ENCODE data around the gene COL5A2. TPM values are rescaled to one million over a fixed set of nuclear protein-coding genes. Genes with fewer than 3 reads are reported as not detected.

Gene COL5A2
- total RNA-seq, 1 experiment from 2014 or later: 175 TPM

- no peak for DNase-seq (ENCODE audit: low read depth)
Observed at GRCh38 chr2:189049709-189050164, 129.8 kb downstream of the COL5A2 start.

- no peak for DNase-seq (ENCODE audit: low read depth)
Observed at GRCh38 chr2:189048189-189048588, 131.4 kb downstream of the COL5A2 start.

- DNase-seq (ENCODE audit: low read depth): no peak
Observed at GRCh38 chr2:189047171-189047888, 132.2 kb downstream of the COL5A2 start.

DNA sequence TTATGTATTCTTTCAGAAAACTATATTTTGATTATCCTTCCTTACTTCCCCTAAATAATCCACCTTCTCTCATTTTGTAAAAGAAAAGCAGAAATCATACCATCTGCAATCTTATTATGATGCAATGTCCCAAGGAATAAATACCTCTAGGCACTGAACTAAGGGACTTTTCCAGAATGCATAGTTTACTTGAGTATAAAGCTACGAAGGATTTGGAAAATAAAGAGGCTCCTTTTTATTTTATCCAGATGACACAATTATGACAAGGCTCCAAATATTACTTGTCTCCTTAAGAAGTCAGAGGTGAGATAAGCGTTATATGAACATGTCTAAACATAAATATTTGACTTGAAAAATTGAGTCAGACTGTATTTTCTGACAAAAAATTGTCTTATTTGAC lies 133.2 kb downstream of the COL5A2 start:
- DNase-seq (ENCODE audit: low read depth): no peak

- no peak for DNase-seq (ENCODE audit: low read depth)
Observed at GRCh38 chr2:189045836-189046235, 133.7 kb downstream of the COL5A2 start.

GRCh38 chr2:189037518-189037917 lies 142.0 kb downstream of the COL5A2 start:
- DNase-seq (ENCODE audit: low read depth): peak; percentile 42

DNA sequence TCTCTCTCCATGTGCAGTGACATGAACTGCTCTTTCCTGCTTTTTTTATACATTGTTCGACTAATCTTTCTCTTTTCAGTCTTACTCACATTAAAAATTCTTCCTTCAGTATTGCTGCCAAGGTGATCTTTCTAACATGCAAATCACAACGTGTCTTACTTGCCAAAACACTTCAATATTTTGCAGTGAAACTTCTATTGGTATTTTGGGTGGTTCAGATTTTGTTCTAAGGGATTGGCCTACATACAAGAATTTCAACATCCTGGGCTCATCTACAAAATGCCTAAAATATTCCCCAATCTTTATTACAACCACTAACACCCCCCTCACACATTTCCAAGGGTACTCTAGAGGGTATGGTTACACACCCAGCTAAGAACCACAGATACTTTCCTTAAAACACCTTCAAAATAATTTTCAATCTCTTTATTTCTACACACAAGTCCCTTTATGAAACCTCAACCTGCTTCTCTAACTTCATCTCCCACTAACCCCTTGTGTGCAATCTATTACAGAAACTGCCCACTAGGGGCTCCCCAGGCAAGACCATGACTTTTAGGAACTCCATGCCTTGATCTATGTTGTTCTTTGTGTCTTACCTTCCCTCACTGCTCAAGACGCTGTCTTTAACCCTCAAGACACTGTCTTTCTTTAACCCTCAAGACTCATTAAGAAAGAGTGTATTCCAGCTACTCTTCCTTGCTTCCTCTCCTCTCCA lies 154.5 kb downstream of the COL5A2 start:
- peak; percentile 24 for DNase-seq (ENCODE audit: low read depth)

- peak; percentile 72 for DNase-seq (ENCODE audit: low read depth)
Observed at GRCh38 chr2:189022492-189022891, 157.1 kb downstream of the COL5A2 start.

GRCh38 chr2:189022053-189022481 lies 157.5 kb downstream of the COL5A2 start:
- peak; percentile 87 for DNase-seq (ENCODE audit: low read depth)

- DNase-seq (ENCODE audit: low read depth): no peak
Observed at GRCh38 chr2:189020179-189020578, 159.4 kb downstream of the COL5A2 start.

GRCh38 chr2:189018631-189019030 lies 160.9 kb downstream of the COL5A2 start:
- DNase-seq (ENCODE audit: low read depth): no peak

DNA sequence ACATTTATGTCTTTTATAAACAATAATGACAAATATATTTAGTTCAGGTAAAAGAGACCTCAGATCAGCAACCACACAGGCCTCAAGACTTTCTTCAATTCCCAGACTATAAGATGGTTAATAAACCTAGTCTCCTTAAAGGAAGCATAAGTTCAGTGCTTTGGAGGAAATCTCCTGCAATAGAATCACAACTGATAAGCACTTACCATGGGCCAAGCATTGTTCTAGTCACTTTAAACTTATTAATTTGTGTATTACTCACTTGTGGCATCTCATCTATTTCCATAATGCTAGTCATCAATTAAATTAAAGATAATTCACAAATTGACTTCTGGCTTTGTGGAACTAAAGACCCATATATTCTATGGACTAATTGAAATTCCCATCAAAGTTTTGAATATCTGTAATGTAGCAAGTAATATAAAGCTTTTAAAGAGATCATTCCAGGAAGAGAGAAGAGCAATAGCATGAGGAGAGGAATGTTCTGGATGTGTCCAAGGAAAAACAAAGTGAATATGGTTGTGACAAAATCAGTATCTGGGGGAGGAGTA lies 163.2 kb downstream of the COL5A2 start:
- no peak for DNase-seq (ENCODE audit: low read depth)

DNA sequence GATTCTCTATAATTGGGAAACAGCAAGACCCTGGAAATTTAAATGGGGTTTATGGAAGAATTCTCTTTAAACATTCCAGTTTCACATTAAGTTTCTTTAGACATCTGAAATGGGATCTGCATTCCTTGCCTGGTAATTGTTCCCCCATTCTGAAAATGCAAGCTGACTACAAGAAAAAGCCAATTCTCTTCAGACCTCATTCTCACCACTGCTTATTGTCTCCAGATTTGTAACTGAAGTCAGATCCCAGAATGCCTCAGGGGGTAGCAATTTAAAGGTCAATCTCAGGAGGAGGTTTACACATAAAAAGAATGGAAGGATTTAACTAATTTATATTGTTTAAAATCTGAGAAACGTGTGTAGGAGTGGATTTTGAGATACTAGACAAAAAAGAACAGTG lies 164.2 kb downstream of the COL5A2 start:
- peak; percentile 25 for DNase-seq (ENCODE audit: low read depth)

DNA sequence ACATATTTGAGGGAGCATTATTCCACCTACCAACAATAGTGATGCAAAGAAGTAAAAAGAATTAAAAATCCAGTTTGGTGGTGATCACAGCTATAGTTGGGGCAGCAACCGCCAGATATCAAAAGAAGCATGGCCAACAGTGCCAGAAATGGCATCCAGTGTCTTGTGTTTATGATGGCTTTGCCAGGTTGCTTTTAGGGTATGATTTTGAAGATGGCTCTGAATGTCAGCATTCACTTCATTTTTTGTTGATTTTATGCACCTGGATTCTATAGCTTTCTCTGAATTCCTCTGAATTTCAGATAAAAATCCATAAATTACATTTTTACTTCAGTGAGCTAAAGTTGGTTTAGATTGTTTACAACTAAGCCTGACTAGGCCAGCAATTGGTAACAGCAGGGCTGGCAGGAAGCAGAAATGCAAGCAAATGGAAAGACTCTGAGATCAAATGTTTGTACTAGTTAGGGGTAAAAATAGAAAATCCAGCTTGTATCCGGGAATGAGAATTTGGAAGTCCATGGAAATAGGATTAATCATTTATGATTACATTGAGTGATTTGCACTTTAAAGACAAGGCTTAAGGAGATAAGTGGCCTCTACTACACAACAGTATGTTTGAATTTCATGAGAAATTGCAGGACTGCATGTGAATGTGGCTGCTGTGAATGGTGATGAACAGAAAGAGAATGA lies 165.0 kb downstream of the COL5A2 start:
- DNase-seq (ENCODE audit: low read depth): no peak

GRCh38 chr2:189013671-189014448 lies 165.7 kb downstream of the COL5A2 start:
- no peak for DNase-seq (ENCODE audit: low read depth)

DNA sequence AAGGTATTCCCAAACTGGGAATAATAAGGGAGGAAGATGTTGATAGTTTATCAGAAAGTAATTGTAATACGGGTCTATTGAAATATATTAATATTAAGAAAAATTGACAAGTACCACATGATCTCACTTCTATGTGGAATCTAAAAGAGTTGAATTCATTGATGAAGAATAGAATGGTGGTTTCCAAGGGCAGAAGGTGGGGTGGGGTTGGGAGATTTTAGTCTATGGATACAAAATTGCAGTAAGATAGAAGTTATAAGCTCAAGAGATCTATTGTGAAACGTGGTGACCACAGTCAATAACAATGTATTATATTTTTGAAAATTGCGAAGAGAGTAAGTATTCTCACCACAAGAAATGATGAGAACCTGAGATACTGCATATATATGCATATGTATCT lies 166.5 kb downstream of the COL5A2 start:
- DNase-seq (ENCODE audit: low read depth): no peak

DNA sequence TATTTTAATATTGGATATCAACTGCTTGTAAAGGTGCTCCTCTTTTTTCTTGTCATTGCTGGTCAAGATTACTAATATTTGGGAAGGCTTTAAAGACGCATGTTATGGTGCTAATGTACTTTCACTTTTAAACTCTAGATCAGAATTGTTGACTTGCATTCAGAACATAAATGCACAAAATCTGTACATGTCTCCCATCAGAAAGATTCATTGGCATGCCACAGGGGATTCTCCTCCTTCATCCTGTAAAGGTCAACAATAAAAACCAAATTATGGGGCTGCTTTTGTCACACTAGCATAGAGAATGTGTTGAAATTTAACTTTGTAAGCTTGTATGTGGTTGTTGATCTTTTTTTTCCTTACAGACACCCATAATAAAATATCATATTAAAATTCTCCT lies 167.2 kb downstream of the COL5A2 start:
- no peak for DNase-seq (ENCODE audit: low read depth)

DNA sequence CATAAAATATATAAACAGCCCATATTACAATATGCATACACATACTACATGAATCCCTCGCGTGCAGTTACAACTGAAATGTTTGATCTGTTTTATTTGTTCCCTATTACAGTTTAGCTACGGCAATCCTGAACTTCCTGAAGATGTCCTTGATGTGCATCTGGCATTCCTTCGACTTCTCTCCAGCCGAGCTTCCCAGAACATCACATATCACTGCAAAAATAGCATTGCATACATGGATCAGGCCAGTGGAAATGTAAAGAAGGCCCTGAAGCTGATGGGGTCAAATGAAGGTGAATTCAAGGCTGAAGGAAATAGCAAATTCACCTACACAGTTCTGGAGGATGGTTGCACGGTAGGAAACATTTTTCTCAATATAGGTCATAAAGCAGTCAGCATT lies 169.0 kb downstream of the COL5A2 start:
- no peak for DNase-seq (ENCODE audit: low read depth)

DNA sequence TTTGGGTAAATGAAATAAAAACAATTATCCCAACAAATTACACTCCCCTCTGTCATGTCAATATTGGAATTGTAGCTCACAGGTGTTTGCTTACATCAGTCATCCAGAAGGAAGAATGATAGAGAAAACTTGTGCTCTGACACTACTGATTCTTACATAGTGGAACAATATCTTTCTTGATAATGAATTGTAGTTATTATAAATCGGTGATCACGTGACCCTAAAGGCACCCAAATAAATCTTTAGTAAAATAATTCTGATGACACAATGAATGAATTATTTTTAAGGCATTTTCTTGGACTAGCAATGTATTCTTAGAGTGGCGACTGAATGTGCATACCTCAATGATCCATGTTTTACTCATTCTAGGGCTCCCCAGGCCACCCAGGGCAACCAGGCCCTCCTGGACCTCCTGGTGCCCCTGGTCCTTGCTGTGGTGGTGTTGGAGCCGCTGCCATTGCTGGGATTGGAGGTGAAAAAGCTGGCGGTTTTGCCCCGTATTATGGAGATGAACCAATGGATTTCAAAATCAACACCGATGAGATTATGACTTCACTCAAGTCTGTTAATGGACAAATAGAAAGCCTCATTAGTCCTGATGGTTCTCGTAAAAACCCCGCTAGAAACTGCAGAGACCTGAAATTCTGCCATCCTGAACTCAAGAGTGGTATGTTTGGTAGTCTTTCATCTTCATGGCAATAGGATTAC lies 170.9 kb downstream of the COL5A2 start:
- no peak for DNase-seq (ENCODE audit: low read depth)

DNA sequence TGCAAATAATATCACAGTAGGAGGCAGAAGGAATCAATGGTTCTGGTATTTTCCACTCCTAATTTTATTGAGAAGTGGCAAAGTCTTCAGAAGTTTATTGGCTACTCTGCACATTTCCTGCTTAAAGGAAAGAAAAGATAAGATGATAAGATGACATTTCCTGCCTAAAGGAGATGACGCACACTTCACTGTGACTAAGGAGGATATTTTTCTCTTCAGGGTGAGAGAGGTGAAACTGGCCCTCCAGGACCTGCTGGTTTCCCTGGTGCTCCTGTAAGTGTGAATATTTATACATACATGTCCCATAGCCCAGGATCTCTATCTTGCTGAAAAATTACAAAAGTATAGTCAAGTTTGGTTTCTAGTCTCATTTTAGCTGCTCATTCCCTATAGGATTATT lies 177.5 kb downstream of the COL5A2 start:
- DNase-seq (ENCODE audit: low read depth): peak; percentile 90

DNA sequence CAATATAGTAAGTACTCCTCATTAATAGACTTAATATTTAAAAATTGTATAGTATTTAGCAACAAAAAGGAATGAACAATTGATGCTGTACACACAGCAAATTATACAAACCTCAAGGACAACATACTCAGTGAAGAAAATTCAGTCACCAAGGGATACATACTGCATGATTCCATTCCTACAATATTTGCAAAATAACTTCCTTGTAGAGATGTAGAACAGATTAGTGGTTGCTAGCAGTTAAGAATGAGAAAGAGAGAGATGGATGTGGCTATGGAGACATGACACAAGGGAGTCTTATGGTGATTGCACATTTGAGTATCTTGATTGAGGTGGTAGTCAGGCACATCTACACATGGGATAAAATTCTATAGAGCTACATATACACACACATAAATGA lies 179.3 kb downstream of the COL5A2 start:
- DNase-seq (ENCODE audit: low read depth): no peak
